Measurements from ENCODE around the gene AGRN.
A peak's percentile ranks its signal among the peaks of the same experiment; 100 is the strongest.
"Not testable (repeated sequence)": the region's sequence is repeated elsewhere in the genome, so short reads cannot be mapped to it uniquely, and the experiment has no call there.

AGRN gene

GRCh38 chr1:1053682-1054081 is 33.8 kb downstream of the AGRN start:
- H3K9ac ChIP-seq (ENCODE audit: low read depth, low read length): no peak overlapping the region
- H3K27ac ChIP-seq (ENCODE audit: low read length): no peak overlapping the region
- peaks cover 18% of the 10 kb centered on the region for H3K27me3 ChIP-seq (ENCODE audit: insufficient read depth, low read length)
- H3K9me3 ChIP-seq (ENCODE audit: insufficient read depth, low read depth, low read length): no peaks in the 10 kb centered on the region
- H3K4me1 ChIP-seq (ENCODE audit: insufficient read depth, low read length): no peaks in the 10 kb centered on the region
- peaks cover 31% of the 10 kb centered on the region for H3K36me3 ChIP-seq (ENCODE audit: insufficient read depth, low read depth, low read length)
- H3K4me3 ChIP-seq (ENCODE audit: low read length): no peak overlapping the region

DNA sequence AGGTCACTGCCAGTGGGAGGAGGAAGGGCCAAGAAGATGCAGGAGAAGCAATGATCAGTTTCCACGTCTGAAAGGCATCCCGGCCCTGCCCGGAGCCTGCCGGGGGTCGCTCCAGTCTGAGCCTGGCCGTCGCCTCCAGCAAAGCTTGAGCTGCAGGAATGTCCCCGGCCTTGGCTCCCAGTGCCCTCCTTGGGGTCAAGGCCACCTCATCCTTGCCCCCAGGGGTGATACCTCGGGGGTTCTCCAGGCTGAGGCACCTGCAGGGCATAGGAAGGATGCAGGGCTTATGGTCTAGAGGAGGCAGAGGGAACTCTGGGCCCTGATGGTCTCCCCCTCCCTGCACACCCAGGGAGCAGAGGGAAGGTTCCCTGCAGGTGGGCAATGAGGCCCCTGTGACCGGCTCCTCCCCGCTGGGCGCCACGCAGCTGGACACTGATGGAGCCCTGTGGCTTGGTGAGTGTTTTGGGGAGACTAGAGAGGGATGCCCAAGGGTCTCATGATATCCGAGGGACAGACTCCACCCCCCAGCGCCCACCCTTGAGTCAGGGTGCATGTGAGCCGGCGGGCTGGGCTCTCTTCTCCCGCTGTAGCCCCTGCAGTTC is 34.3 kb downstream of the AGRN start:
- H3K27me3 ChIP-seq (ENCODE audit: insufficient read depth, low read length): peaks cover 22% of the 10 kb centered on the region
- H3K27ac ChIP-seq (ENCODE audit: low read length): no peak overlapping the region
- H3K4me3 ChIP-seq (ENCODE audit: low read length): no peak overlapping the region
- no peaks in the 10 kb centered on the region for H3K4me1 ChIP-seq (ENCODE audit: insufficient read depth, low read length)
- peaks cover 31% of the 10 kb centered on the region for H3K36me3 ChIP-seq (ENCODE audit: insufficient read depth, low read depth, low read length)
- H3K9me3 ChIP-seq (ENCODE audit: insufficient read depth, low read depth, low read length): no peaks in the 10 kb centered on the region
- no peak overlapping the region for H3K9ac ChIP-seq (ENCODE audit: low read depth, low read length)

DNA sequence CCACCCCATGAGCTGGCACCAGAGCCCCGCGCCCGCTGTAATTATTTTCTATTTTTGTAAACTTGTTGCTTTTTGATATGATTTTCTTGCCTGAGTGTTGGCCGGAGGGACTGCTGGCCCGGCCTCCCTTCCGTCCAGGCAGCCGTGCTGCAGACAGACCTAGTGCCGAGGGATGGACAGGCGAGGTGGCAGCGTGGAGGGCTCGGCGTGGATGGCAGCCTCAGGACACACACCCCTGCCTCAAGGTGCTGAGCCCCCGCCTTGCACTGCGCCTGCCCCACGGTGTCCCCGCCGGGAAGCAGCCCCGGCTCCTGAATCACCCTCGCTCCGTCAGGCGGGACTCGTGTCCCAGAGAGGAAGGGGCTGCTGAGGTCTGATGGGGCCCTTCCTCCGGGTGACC is 35.1 kb downstream of the AGRN start:
- peaks cover 31% of the 10 kb centered on the region for H3K36me3 ChIP-seq (ENCODE audit: insufficient read depth, low read depth, low read length)
- no peak overlapping the region for H3K4me3 ChIP-seq (ENCODE audit: low read length)
- peaks cover 26% of the 10 kb centered on the region for H3K27me3 ChIP-seq (ENCODE audit: insufficient read depth, low read length)
- no peak overlapping the region for H3K9ac ChIP-seq (ENCODE audit: low read depth, low read length)
- no peaks in the 10 kb centered on the region for H3K9me3 ChIP-seq (ENCODE audit: insufficient read depth, low read depth, low read length)
- H3K27ac ChIP-seq (ENCODE audit: low read length): no peak overlapping the region
- H3K4me1 ChIP-seq (ENCODE audit: insufficient read depth, low read length): no peaks in the 10 kb centered on the region

DNA sequence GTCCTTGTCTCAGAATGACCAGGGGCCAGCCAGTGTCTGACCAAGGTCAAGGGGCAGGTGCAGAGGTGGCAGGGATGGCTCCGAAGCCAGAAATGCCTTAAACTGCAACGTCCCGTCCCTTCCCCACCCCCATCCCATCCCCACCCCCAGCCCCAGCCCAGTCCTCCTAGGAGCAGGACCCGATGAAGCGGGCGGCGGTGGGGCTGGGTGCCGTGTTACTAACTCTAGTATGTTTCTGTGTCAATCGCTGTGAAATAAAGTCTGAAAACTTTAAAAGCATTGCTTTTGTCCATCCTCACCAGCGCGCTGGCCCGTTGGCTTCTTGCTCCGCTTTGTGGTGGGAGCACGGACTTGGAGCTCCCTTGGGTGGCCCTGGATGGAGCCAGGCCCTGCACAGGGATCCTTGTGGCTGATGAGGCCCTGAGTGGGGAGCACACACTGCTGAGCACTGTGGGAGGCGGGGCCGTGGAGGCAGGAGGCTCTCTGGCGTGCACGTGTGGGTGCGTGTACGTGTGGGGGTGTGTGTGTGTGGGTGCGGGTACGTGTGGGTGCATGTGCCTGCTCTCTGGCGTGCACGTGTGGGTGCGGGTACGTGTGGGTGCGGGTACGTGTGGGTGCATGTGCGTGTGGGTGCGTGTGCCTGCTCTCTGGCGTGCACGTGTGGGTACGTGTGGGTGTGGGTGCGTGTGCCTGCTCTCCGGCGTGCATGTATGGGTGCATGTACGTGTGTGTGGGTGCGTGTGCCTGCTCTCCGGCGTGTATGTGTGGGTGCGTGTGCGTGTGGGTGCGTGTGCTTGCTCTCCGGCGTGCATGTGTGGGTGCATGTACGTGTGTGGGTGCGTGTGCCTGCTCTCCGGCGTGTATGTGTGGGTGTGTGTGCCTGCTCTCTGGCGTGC is 36.2 kb downstream of the AGRN start:
- H3K27me3 ChIP-seq (ENCODE audit: insufficient read depth, low read length): peaks cover 37% of the 10 kb centered on the region
- no peak overlapping the region for H3K4me3 ChIP-seq (ENCODE audit: low read length)
- no peak overlapping the region for H3K9ac ChIP-seq (ENCODE audit: low read depth, low read length)
- H3K4me1 ChIP-seq (ENCODE audit: insufficient read depth, low read length): no peaks in the 10 kb centered on the region
- H3K9me3 ChIP-seq (ENCODE audit: insufficient read depth, low read depth, low read length): no peaks in the 10 kb centered on the region
- peaks cover 31% of the 10 kb centered on the region for H3K36me3 ChIP-seq (ENCODE audit: insufficient read depth, low read depth, low read length)
- H3K27ac ChIP-seq (ENCODE audit: low read length): no peak overlapping the region

DNA sequence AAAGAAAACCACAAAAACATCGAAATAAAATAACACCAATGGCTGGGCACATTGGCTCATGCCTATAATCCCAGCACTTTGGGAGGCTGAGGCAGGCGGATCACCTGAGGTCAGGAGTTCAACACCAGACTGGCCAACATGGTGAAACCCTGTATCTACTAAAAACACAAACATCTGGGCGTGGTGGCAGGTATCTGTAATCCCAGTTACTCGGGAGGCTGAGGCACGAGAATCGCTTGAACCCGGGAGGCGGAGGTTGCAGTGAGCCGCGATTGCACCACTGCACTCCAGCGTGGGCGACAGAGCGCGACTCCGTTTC is 37.8 kb downstream of the AGRN start:
- peaks cover 17% of the 10 kb centered on the region for H3K36me3 ChIP-seq (ENCODE audit: insufficient read depth, low read depth, low read length)
- not testable (repeated sequence) for H3K4me3 ChIP-seq (ENCODE audit: low read length); H3K9me3 ChIP-seq (ENCODE audit: insufficient read depth, low read depth, low read length); H3K9ac ChIP-seq (ENCODE audit: low read depth, low read length); H3K4me1 ChIP-seq (ENCODE audit: insufficient read depth, low read length); H3K27ac ChIP-seq (ENCODE audit: low read length)
- peaks cover 53% of the 10 kb centered on the region for H3K27me3 ChIP-seq (ENCODE audit: insufficient read depth, low read length)

GRCh38 chr1:1058088-1058905 is 38.4 kb downstream of the AGRN start:
- H3K27me3 ChIP-seq (ENCODE audit: insufficient read depth, low read length): peaks cover 59% of the 10 kb centered on the region
- H3K36me3 ChIP-seq (ENCODE audit: insufficient read depth, low read depth, low read length): peaks cover 11% of the 10 kb centered on the region
- no peak overlapping the region for H3K27ac ChIP-seq (ENCODE audit: low read length)
- peak overlapping the region; percentile 63 for H3K4me3 ChIP-seq (ENCODE audit: low read length)
- H3K4me1 ChIP-seq (ENCODE audit: insufficient read depth, low read length): no peaks in the 10 kb centered on the region
- H3K9me3 ChIP-seq (ENCODE audit: insufficient read depth, low read depth, low read length): no peaks in the 10 kb centered on the region
- H3K9ac ChIP-seq (ENCODE audit: low read depth, low read length): no peak overlapping the region

DNA sequence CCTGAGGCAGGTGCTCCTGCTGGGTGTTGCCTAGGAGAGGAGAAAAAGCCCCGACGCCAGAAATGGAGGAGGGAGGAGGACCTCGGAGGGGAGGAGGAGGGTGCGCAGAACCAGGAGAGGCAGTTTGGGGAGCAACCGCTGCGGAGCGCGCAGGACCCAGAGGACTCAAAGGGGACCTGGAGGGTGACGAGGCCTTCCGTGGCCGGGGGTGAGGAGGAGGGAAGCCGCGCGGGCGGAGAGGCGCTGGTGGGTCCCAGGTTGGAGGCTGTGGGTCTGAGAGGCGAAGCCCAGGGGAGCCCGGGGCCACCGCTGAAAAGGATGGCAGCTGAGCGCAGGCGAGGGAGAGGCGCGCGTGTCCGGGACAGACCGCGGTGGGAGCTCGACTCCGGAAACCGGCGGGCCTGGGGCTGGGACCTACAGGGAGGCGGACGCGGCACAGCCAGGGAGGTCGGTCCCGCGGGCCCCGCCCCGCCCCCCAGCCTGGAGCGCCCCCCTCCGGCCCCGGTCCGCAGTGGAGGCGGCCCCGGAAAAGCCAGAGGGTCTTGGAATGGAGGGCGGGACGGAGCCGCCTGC is 39.1 kb downstream of the AGRN start:
- peaks cover 65% of the 10 kb centered on the region for H3K27me3 ChIP-seq (ENCODE audit: insufficient read depth, low read length)

GRCh38 chr1:1059494-1060280 is 39.8 kb downstream of the AGRN start:
- Histone ChIP-seq H3K4me3 (ENCODE audit: low read length) (peak overlapping the region; percentile 63; the same call in 1 of the 2 replicates), H3K4me1 (ENCODE audit: insufficient read depth, low read length) (no peaks in the 10 kb centered on the region; the same call in 1 of the 2 replicates), H3K9me3 (ENCODE audit: insufficient read depth, low read depth, low read length) (no peaks in the 10 kb centered on the region), H3K27ac (ENCODE audit: low read length) (no peak overlapping the region), H3K36me3 (ENCODE audit: insufficient read depth, low read depth, low read length) (peaks cover 1% of the 10 kb centered on the region; the same call in 1 of the 2 replicates), H3K9ac (ENCODE audit: low read depth, low read length) (no peak overlapping the region), H3K27me3 (ENCODE audit: insufficient read depth, low read length) (peaks cover 71% of the 10 kb centered on the region)

More for the DNA sequence above, 39.1 kb downstream of the AGRN start:
- H3K27ac ChIP-seq (ENCODE audit: low read length): no peak overlapping the region
- H3K9me3 ChIP-seq (ENCODE audit: insufficient read depth, low read depth, low read length): no peaks in the 10 kb centered on the region
- peak overlapping the region; percentile 63 for H3K4me3 ChIP-seq (ENCODE audit: low read length)
- peaks cover 8% of the 10 kb centered on the region for H3K36me3 ChIP-seq (ENCODE audit: insufficient read depth, low read depth, low read length)
- H3K4me1 ChIP-seq (ENCODE audit: insufficient read depth, low read length): no peaks in the 10 kb centered on the region; the same call in 1 of the 2 replicates
- H3K9ac ChIP-seq (ENCODE audit: low read depth, low read length): no peak overlapping the region

- no peak overlapping the region for H3K27ac ChIP-seq (ENCODE audit: low read length)
- no peaks in the 10 kb centered on the region; the same call in 1 of the 2 replicates for H3K4me1 ChIP-seq (ENCODE audit: insufficient read depth, low read length)
- no peaks in the 10 kb centered on the region for H3K9me3 ChIP-seq (ENCODE audit: insufficient read depth, low read depth, low read length)
- H3K4me3 ChIP-seq (ENCODE audit: low read length): no peak overlapping the region
- no peaks in the 10 kb centered on the region; the same call in 1 of the 2 replicates for H3K36me3 ChIP-seq (ENCODE audit: insufficient read depth, low read depth, low read length)
- H3K9ac ChIP-seq (ENCODE audit: low read depth, low read length): no peak overlapping the region
- H3K27me3 ChIP-seq (ENCODE audit: insufficient read depth, low read length): peaks cover 71% of the 10 kb centered on the region
Measured at GRCh38 chr1:1060281-1061000, 40.5 kb downstream of the AGRN start.

DNA sequence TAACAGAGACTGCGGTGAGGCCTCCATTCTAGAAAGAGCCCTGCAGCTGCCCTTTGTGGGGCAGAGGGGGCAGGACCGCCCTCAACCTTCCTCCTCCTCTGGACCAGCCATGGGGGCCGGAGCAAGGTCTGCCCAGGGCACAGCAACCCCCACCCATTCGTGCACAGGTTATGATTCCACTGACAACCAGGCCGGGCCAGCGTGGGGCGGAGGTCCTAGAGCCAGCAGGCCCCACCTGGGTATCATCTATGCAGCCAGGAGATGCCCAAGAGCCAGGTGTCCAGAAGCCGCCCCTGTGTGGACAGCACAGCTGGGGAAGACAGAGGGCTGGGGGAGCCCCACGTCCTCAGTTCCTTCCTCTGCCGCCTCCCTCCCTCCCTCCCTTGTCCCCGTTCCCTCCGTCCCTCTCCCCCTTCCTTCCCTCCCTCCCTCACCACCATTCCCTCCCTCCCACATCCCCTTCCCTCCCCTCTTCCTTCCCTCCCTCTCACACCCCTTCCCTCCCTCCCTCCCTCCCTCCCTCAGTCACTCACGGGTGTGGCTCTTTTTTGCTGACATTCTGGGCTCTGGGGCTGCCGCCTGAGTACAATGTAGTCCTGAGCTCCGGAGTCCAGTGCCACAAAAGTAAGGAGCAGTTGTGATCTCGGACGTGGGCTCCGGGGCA is 41.9 kb downstream of the AGRN start:
- H3K9ac ChIP-seq (ENCODE audit: low read depth, low read length): no peak overlapping the region
- peaks cover 75% of the 10 kb centered on the region for H3K27me3 ChIP-seq (ENCODE audit: insufficient read depth, low read length)
- H3K27ac ChIP-seq (ENCODE audit: low read length): no peak overlapping the region
- H3K36me3 ChIP-seq (ENCODE audit: insufficient read depth, low read depth, low read length): no peaks in the 10 kb centered on the region
- no peaks in the 10 kb centered on the region; the same call in 1 of the 2 replicates for H3K4me1 ChIP-seq (ENCODE audit: insufficient read depth, low read length)
- no peaks in the 10 kb centered on the region for H3K9me3 ChIP-seq (ENCODE audit: insufficient read depth, low read depth, low read length)
- H3K4me3 ChIP-seq (ENCODE audit: low read length): no peak overlapping the region

All from iPS-20b (cell line).